Germinal center (tissue), 1 donor: ENCODE data around the gene CNTNAP2.
"Not testable (repeated sequence)": the region's sequence is repeated elsewhere in the genome, so short reads cannot be mapped to it uniquely, and the experiment has no call there.

Source experiments
- DNase-seq: peaks from one replicate; pipeline ENCODE4 v3.0.0; 2012; ENCODE audit warnings: mixed read lengths, low spot score

CNTNAP2 gene

GRCh38 chr7:148318102-148318811 lies 2201.7 kb downstream of the CNTNAP2 start:
- no peak for DNase-seq

- DNase-seq, result no peak
Observed at GRCh38 chr7:148318838-148319237, 2202.2 kb downstream of the CNTNAP2 start.

DNA sequence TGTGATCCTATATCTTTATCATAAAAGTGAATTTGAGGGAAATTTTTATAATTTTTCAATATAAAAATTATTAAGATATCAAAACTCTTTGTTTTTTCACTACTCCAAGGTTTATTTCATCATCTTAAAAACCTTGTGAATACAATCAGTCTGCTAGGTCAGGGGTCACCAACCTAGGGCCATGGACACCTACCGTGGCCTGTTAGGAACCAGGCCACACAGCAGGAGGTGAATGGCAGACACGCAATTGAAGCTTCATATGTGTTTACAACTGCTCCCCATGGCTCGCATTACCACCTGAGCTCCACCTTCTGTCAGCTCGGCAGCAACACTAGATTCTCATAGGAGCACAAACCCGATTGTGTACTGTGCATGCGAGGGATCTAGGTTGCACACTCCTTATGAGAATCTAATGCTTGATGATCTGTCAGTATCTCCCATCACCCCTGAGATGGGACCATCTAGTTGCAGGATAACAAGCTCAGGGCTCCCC lies 2202.8 kb downstream of the CNTNAP2 start:
- no peak for DNase-seq

GRCh38 chr7:148325208-148325607 lies 2208.6 kb downstream of the CNTNAP2 start:
- DNase-seq, result no peak

DNA sequence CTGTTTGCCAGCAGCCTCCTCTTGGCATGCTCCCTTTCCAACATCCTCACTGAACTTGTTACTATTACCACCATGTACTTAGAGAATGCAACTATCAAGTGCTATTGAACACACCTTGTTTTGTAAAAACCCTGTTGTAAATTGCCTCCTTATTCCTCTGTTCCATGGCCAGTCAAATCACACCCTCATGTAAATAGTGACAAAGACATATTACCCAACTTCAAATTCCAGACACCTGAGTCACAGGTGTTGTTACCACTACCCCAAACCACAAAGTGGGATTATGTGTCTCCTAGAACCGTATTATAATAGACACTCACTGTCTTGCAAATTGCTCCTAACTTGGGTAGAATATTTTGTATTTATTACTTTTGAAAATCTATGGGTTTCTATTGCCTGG lies 2210.8 kb downstream of the CNTNAP2 start:
- DNase-seq, result no peak

DNA sequence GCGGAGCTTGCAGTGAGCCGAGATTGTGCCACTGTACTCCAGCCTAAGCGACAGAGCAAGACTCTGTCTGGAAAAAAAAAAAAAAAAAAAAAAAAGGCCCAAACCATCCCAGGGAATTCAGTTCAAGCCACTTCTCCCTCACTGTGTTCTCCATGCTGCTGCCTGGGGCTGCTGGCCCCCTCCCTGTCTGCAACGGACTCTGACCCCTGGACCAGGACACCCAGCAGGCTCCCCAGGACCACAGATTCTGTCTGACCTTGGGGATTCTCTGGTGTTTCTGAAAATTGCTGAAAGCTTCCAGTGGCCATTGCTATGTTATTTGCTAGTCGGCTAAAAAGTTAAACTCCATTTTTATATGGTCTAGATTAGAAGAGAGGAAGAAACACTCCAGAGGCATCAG lies 2212.3 kb downstream of the CNTNAP2 start:
- DNase-seq, result no peak

DNA sequence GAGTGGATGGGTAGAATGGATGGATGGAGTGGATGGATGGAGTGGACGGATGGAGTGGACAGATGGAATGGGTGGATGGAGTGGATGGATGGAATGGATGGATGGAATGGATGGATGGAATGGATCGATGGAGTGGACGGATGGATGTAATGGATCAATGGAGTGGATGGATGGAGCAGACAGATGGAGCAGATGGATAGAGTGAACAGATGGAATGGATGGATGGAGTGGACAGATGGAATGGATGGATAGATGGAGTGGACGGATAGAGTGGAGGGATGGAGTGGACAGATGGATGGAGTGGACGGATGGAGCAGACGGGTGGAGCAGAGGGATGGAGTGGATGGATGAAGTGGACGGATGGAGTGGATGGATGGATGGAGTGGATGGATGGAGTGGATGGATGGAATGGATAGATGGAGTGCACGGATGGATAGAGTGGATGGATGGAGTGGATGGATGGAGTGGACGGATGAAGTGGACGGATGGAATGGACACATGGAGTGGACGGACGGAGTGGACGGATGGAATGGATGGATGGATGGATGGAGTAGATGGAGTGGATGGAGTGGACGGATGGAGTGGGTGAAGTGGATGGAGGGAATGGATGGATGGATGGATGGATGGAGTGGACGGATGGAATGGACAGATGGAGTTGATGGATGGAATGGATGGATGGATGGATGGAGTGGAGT lies 2213.7 kb downstream of the CNTNAP2 start:
- DNase-seq, result no peak

- DNase-seq, result no peak
Observed at GRCh38 chr7:148330822-148331221, 2214.2 kb downstream of the CNTNAP2 start.

DNA sequence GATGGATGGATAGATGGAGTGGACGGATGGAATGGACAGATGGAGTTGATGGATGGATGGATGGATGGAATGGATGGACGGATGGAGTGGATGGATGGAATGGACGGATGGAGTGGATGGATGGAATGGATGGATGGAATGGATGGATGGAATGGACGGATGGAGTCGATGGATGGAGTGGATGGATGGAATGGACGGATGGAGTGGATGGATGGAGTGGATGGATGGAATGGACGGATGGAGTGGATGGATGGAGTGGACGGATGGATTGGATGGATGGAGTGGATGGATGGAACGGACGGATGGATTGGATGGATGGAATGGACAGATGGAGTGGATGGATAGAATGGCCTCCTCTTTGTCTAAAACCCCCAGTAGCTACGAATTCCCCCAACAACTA lies 2214.9 kb downstream of the CNTNAP2 start:
- not testable (repeated sequence) for DNase-seq

- no peak for DNase-seq
Observed at GRCh38 chr7:148332191-148333186, 2215.9 kb downstream of the CNTNAP2 start.

DNA sequence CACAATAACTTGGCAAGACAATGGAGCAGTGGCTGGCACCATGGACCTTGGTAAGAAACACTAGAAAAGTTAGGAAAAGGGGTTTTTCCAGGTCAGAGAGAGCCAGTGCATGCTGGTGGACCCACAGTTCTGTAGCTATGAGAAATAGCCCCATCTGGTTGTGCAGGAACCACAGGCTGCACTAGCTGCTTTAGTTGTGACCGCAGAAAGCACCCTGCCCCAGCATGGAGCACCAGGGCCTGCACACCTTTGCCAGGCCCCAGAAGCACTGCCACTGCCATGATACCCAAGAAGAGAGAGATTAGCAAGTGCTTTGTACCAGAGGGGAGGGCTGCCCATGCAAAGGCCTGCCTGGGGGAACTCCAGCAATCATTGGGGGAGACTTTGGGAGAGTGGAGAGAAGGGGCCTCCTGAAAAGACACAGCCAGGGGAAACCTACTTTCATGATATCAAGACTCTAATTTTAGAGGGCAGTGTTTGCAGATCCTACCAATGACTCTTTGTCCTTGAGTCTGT lies 2217.9 kb downstream of the CNTNAP2 start:
- no peak for DNase-seq

GRCh38 chr7:148334959-148335577 lies 2218.5 kb downstream of the CNTNAP2 start:
- no peak for DNase-seq

GRCh38 chr7:148335790-148336189 lies 2219.2 kb downstream of the CNTNAP2 start:
- no peak for DNase-seq

DNA sequence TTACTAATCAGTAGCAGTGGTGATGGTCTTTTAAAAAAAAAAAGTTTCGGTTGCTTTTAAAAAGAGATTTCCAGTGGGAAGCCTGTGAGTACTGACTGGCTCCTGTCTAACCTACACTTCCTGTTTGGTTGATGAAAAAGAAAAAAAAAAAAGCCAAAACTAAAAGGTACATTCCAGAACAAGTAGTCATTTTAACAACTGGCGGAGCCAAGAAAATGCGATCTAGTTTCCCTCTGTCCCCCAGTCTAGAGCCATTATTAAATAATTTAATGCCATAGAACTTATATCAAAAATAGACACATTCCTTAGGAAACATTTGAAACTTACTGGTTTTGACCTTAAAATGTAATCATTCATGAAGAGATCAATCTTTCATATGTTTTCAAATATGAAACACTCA lies 2219.8 kb downstream of the CNTNAP2 start:
- DNase-seq, result no peak

- DNase-seq, result no peak
Observed at GRCh38 chr7:148337246-148337965, 2220.8 kb downstream of the CNTNAP2 start.

- DNase-seq, result no peak
Observed at GRCh38 chr7:148337995-148338747, 2221.6 kb downstream of the CNTNAP2 start.

DNA sequence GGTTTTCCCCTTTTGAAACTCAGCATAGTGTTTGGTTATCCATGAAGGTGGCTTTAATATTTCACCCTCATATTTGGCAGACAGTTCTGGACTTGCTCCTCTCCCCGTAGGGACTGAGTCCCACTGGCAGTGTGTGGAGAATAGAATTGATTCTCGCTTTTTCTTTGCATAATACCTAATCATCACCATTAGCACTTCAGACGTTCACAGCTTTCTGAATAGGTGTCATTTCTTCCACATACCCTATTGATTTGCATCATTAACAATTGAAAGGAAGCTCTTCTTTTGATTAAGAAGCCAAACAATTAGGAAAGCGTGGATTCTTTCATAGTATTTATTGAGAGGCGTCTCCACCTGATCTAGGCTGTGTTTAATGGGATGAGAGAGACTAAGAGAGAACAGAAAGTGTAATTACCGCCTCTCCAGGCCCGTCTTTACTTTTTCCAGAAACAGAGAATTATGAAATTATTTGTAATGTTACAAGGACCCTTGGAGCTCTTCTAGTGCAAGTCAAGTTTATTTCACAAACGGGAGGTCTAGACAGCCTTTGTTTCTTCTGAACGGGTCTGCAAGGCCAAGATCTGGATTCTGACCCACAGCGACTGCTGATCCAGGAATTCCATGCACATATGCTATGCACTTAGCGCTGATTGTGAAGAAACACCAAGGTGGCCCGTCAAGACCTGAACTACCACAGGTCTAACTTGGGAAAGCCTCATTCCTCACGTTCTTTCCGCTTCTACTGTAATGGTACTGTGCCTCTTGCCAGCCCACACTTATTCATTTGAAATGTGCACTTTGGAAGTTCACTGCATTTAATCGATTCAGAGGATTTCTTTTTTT lies 2224.1 kb downstream of the CNTNAP2 start:
- DNase-seq, result no peak

DNA sequence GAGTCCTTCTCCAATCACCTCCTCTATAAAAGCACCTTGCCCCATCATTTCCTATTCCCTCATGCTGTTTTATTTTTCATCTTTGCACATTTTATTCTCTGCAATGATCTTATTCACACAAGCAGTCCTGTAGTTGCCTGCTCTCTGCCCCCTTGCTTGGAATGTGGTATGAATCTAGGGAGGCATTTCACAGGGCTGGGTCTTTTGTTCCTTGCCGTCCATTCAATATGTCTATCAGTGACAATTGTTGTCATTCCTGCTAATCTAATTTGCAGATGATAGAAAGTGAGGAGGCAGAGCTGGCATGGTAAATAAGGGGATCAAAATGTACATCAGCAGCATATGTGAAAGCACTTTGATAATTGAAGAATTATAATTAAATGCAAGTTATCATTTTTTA lies 2227.8 kb downstream of the CNTNAP2 start:
- no peak for DNase-seq

- DNase-seq, result no peak
Observed at GRCh38 chr7:148347981-148348380, 2231.4 kb downstream of the CNTNAP2 start.
